Forelimb muscle (tissue), 1 donor: Measurements from ENCODE around the gene FIZ1. TPM values are rescaled to one million over a fixed set of nuclear protein-coding genes. Genes with fewer than 3 reads are reported as not detected.

Experiments
- DNase-seq: peaks from one replicate; pipeline ENCODE4 v3.0.0-alpha.2; 2013; ENCODE audit warnings: low read depth
- polyA plus RNA-seq: library from polyadenylated mRNA; unstranded; fragments of 120-200 nt; gene quantifications from one replicate; pipeline ENCODE4 v1.2.1, GENCODE V29; 2013; ENCODE audit not compliant: insufficient read length

The FIZ1 gene
- polyA plus RNA-seq, 1 donor = 11.1 TPM

GRCh38 chr19:55635856-55636440, 36.6 kb upstream of the FIZ1 start:
- no peak for DNase-seq

GRCh38 chr19:55635334-55635717, 36.0 kb upstream of the FIZ1 start:
- DNase-seq = no peak

GRCh38 chr19:55633861-55634260, 34.5 kb upstream of the FIZ1 start:
- DNase-seq = no peak

- DNase-seq = peak; percentile 81
These were observed 33.1 kb upstream of the FIZ1 start for GRCh38 chr19:55632463-55632834.

- DNase-seq = no peak
These were observed 27.0 kb upstream of the FIZ1 start for GRCh38 chr19:55626350-55626749.

GRCh38 chr19:55625004-55625326, 25.6 kb upstream of the FIZ1 start:
- DNase-seq = no peak

- peak; percentile 72 for DNase-seq
These were observed 25.0 kb upstream of the FIZ1 start, which contains the start of gene ZNF784 for GRCh38 chr19:55624109-55625003. TSS of gene ZNF784 (minus strand) at chr19:55624566. CDS start at chr19:55624561, 5 bp downstream.

GRCh38 chr19:55623561-55623960, 24.2 kb upstream of the FIZ1 start:
- DNase-seq = no peak

- no peak for DNase-seq
These were observed 23.8 kb upstream of the FIZ1 start for GRCh38 chr19:55623130-55623529.

- no peak for DNase-seq
These were observed 23.1 kb upstream of the FIZ1 start for GRCh38 chr19:55622242-55622969.

- DNase-seq = no peak
These were observed 22.4 kb upstream of the FIZ1 start for GRCh38 chr19:55621673-55622231.

GRCh38 chr19:55621205-55621672, 21.9 kb upstream of the FIZ1 start:
- no peak for DNase-seq

- DNase-seq = no peak
These were observed 21.3 kb upstream of the FIZ1 start for GRCh38 chr19:55620410-55621204.

- no peak for DNase-seq
These were observed 20.0 kb upstream of the FIZ1 start for GRCh38 chr19:55619286-55619685.

GRCh38 chr19:55618426-55618825, 19.1 kb upstream of the FIZ1 start:
- DNase-seq = no peak

GRCh38 chr19:55617426-55617825, 18.1 kb upstream of the FIZ1 start:
- DNase-seq = no peak

- DNase-seq = no peak
These were observed 17.1 kb upstream of the FIZ1 start for GRCh38 chr19:55616395-55616875.

- no peak for DNase-seq
These were observed 16.5 kb upstream of the FIZ1 start for GRCh38 chr19:55615543-55616394.

- no peak for DNase-seq
These were observed 15.6 kb upstream of the FIZ1 start for GRCh38 chr19:55614711-55615542.
